WI38 (cell line): ENCODE data around the gene IKBIP.

ENCODE experiments used
- H3K4me3 ChIP-seq: 2 replicates; pipeline ENCODE4 v1.5.1; 2011; ENCODE audit warnings: low read depth, mild to moderate bottlenecking, control low read depth, low read length
- TF ChIP-seq, protein P1 (sequence below): IDR thresholded peaks from 2 replicates; pipeline ENCODE4 v1.5.1; 2012; ENCODE audit warnings: low read depth, mild to moderate bottlenecking, control low read depth, low read length

IKBIP gene

DNA sequence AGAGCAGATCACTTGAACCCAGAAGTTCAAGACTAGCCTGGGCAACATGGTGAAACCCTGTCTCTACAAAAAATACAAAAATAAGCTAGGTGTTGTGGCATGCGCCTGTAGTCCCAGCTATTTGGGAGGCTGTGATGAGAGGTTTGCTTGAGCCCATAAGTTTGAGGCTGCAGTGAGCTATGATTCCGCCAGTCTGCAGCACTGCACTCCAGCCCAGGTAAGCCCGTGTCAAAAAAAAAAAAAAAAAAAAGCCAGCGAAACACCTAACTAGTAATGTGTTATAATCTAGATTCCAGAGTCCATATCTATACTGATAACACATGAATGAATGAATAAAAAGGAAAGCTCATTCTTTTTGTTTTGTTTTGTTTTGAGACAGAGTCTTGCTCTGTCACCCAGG, 69.6 kb downstream of the IKBIP start:
- TF ChIP-seq, protein P1, sequence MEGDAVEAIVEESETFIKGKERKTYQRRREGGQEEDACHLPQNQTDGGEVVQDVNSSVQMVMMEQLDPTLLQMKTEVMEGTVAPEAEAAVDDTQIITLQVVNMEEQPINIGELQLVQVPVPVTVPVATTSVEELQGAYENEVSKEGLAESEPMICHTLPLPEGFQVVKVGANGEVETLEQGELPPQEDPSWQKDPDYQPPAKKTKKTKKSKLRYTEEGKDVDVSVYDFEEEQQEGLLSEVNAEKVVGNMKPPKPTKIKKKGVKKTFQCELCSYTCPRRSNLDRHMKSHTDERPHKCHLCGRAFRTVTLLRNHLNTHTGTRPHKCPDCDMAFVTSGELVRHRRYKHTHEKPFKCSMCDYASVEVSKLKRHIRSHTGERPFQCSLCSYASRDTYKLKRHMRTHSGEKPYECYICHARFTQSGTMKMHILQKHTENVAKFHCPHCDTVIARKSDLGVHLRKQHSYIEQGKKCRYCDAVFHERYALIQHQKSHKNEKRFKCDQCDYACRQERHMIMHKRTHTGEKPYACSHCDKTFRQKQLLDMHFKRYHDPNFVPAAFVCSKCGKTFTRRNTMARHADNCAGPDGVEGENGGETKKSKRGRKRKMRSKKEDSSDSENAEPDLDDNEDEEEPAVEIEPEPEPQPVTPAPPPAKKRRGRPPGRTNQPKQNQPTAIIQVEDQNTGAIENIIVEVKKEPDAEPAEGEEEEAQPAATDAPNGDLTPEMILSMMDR: no peak
- no peak overlapping the region for H3K4me3 ChIP-seq
